GM12891 (cell line): ENCODE data around the gene CYLD.

ENCODE experiments used
- POLR2A ChIP-seq: IDR thresholded peaks from 2 replicates; pipeline ENCODE4 v1.6.1; 2011; ENCODE audit warnings: low read depth, low read length, control low read depth
- POLR2AphosphoS5 ChIP-seq: IDR thresholded peaks from 2 replicates; pipeline ENCODE4 v1.6.1; 2011; ENCODE audit warnings: low read depth, low read length, control low read depth

- TF ChIP-seq POLR2A (peak; percentile 55; the same call in 1 of the 2 replicates), POLR2AphosphoS5 (0 out of 2 replicates have a peak, but pooled peaks have one; percentile 47)
Observed at GRCh38 chr16:50741781-50742575, at the start of gene CYLD.
